ENCODE measurements around the gene ARHGAP24. TPM values are rescaled to one million over a fixed set of nuclear protein-coding genes. Genes with fewer than 3 reads are reported as not detected.

ARHGAP24 gene
- total RNA-seq, 2 experiments from 2014 or later: 0.22 to 0.70 TPM

- H3K4me1 Mint-ChIP-seq (ENCODE audit: low read depth): no peaks in the 10 kb centered on the region
- ChIA-PET POLR2A (no interaction called here), CTCF (no interaction called here)
- ATAC-seq: no peak
- H3K9me3 Mint-ChIP-seq: no peaks in the 10 kb centered on the region
- no peak overlapping the region for H3K4me3 Mint-ChIP-seq
- H3K36me3 Mint-ChIP-seq (ENCODE audit: low read depth): no peaks in the 10 kb centered on the region
- H3K27me3 Mint-ChIP-seq: no peaks in the 10 kb centered on the region
- intact Hi-C loops (cut with micrococcal nuclease): no loop called here
- TF ChIP-seq CTCF (IDR thresholded peaks at IDR 0.05): no peak
- H3K27ac Mint-ChIP-seq: no peak overlapping the region
- DNase-seq: no peak
Observed at GRCh38 chr4:86006057-86006456, 531.1 kb downstream of the ARHGAP24 start.

- Mint-ChIP-seq H3K4me3 (no peak overlapping the region), H3K27me3 (no peaks in the 10 kb centered on the region), H3K27ac (no peak overlapping the region), H3K4me1 (ENCODE audit: low read depth) (no peaks in the 10 kb centered on the region), H3K9me3 (no peaks in the 10 kb centered on the region), H3K36me3 (ENCODE audit: low read depth) (no peaks in the 10 kb centered on the region)
- TF ChIP-seq CTCF (IDR thresholded peaks at IDR 0.05): no peak
- intact Hi-C loops (cut with micrococcal nuclease): no loop called here
- no peak for ATAC-seq
- ChIA-PET CTCF (no interaction called here), POLR2A (no interaction called here)
- no peak for DNase-seq
Observed at GRCh38 chr4:86007042-86007441, 532.1 kb downstream of the ARHGAP24 start.

- Mint-ChIP-seq H3K36me3 (ENCODE audit: low read depth) (no peaks in the 10 kb centered on the region), H3K4me3 (no peak overlapping the region), H3K9me3 (no peaks in the 10 kb centered on the region), H3K4me1 (ENCODE audit: low read depth) (no peaks in the 10 kb centered on the region), H3K27me3 (no peaks in the 10 kb centered on the region), H3K27ac (no peak overlapping the region)
- DNase-seq (no peak), ATAC-seq (no peak)
- ChIA-PET CTCF (no interaction called here), POLR2A (no interaction called here)
- no peak for TF ChIP-seq CTCF (IDR thresholded peaks at IDR 0.05)
- intact Hi-C loops (cut with micrococcal nuclease): no loop called here
Observed at GRCh38 chr4:86011117-86011516, 536.2 kb downstream of the ARHGAP24 start.

- Mint-ChIP-seq H3K4me1 (ENCODE audit: low read depth) (no peaks in the 10 kb centered on the region), H3K27ac (no peak overlapping the region), H3K4me3 (no peak overlapping the region), H3K27me3 (no peaks in the 10 kb centered on the region), H3K9me3 (no peaks in the 10 kb centered on the region), H3K36me3 (ENCODE audit: low read depth) (no peaks in the 10 kb centered on the region)
- ChIA-PET POLR2A (interaction anchor here (0.6 kb wide), 1 partner anchor 60 kb away, joined by 3 read pairs; no protein-coding TSS in a partner anchor), CTCF (no interaction called here)
- no peak for DNase-seq
- TF ChIP-seq CTCF (IDR thresholded peaks at IDR 0.05): no peak
- ATAC-seq: no peak
- intact Hi-C loops (cut with micrococcal nuclease): no loop called here
Observed at GRCh38 chr4:86013621-86014020, 538.7 kb downstream of the ARHGAP24 start.

GRCh38 chr4:86014599-86014998 lies 539.6 kb downstream of the ARHGAP24 start:
- intact Hi-C loops (cut with micrococcal nuclease): no loop called here
- TF ChIP-seq CTCF (IDR thresholded peaks at IDR 0.05): no peak
- CTCF ChIA-PET: no interaction called here
- no peak for DNase-seq
- no peaks in the 10 kb centered on the region for H3K9me3 Mint-ChIP-seq
- POLR2A ChIA-PET: no interaction called here
- no peak overlapping the region for H3K27ac Mint-ChIP-seq
- no peaks in the 10 kb centered on the region for H3K36me3 Mint-ChIP-seq (ENCODE audit: low read depth)
- ATAC-seq: no peak
- H3K4me3 Mint-ChIP-seq: no peak overlapping the region
- no peaks in the 10 kb centered on the region for H3K4me1 Mint-ChIP-seq (ENCODE audit: low read depth)
- H3K27me3 Mint-ChIP-seq: no peaks in the 10 kb centered on the region
